PFSK-1 (cell line): ENCODE results near the gene ICA1.

Source experiments
- FOXP2 ChIP-seq: optimal IDR thresholded peaks from 2 replicates; pipeline ENCODE3; 2011; ENCODE audit warnings: borderline replicate concordance, control low read depth, inconsistent platforms; ENCODE audit not compliant: insufficient read depth; ENCODE audit errors: extremely low read length, extremely low read depth
- POLR2AphosphoS5 ChIP-seq: IDR thresholded peaks from 2 replicates; pipeline ENCODE4 v1.6.1; 2012; ENCODE audit warnings: low read depth, mild to moderate bottlenecking, control low read depth, low read length, moderate library complexity
- REST ChIP-seq, 2 experiments: IDR thresholded peaks; 2 replicates each; pipeline versions ENCODE4 v1.6.1 to v1.8.0; 2011 to 2012; ENCODE audit warnings: low read depth in 2 of 2, low read length in 2 of 2, control low read depth in 1 of 2, inconsistent platforms in 1 of 2, mild to moderate bottlenecking in 1 of 2, moderate library complexity in 1 of 2; ENCODE audit not compliant: insufficient read depth in 1 of 2
- SIN3A ChIP-seq: IDR thresholded peaks from 2 replicates; pipeline ENCODE4 v1.6.1; 2012; ENCODE audit warnings: mild to moderate bottlenecking, low read length, moderate library complexity, borderline replicate concordance; ENCODE audit not compliant: insufficient read depth
- TAF1 ChIP-seq: IDR thresholded peaks from 2 replicates; pipeline ENCODE4 v1.6.1; 2012; ENCODE audit warnings: low read length, control low read depth, borderline replicate concordance; ENCODE audit not compliant: insufficient read depth

The ICA1 gene

GRCh38 chr7:8189625-8190024 lies 72.3 kb downstream of the ICA1 start:
- TF ChIP-seq TAF1: no peak
- TF ChIP-seq POLR2AphosphoS5: no peak
- TF ChIP-seq REST (IDR thresholded peaks at IDR 0.05; ENCODE audit: insufficient read depth in 1 of 2, low read depth in 2 of 2, low read length in 2 of 2): no peak
- TF ChIP-seq FOXP2: no peak
- no peak for TF ChIP-seq SIN3A

DNA sequence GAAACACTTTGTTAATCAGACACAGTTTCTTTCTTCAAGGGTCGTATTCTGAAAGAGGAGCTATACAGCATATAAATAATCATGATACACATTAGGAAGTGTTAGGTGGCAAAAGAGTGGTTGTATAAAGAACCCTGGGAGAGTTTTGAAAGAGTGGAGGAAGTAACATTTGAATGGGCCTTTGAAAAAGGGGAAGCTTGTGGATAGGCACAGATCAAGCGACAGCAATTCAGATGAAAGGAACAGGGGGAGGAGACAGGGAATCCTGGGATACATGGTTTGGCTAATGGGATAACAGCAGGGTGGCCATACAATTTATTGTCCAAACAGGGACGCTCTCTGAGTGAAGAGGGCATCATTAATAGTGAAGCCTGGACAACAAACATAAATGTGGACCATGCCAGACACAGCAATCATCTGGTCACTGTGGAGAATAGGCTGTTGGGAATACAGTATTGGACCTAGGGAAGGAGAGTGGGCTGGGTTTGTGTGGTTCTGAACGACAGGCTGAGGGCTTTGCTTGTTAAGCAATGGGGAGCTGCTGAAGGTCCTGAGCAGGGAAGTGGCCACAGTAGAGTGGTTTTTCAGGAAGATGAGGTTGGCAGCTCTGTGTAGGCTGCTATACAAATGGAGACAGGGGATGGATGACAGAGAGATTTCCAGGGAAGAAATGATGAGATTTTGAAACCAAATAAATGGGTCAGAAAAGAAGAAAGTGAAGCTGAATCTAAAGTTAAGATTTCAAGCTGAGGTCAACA lies 75.9 kb downstream of the ICA1 start:
- TF ChIP-seq FOXP2 (no peak), REST (IDR thresholded peaks at IDR 0.05; ENCODE audit: insufficient read depth in 1 of 2, low read depth in 2 of 2, low read length in 2 of 2) (no peak), SIN3A (no peak), TAF1 (no peak), POLR2AphosphoS5 (no peak)

GRCh38 chr7:8184221-8184620 lies 77.7 kb downstream of the ICA1 start:
- TF ChIP-seq POLR2AphosphoS5: no peak
- TF ChIP-seq TAF1: no peak
- no peak for TF ChIP-seq FOXP2
- TF ChIP-seq SIN3A: no peak
- TF ChIP-seq REST (IDR thresholded peaks at IDR 0.05; ENCODE audit: insufficient read depth in 1 of 2, low read depth in 2 of 2, low read length in 2 of 2): no peak

DNA sequence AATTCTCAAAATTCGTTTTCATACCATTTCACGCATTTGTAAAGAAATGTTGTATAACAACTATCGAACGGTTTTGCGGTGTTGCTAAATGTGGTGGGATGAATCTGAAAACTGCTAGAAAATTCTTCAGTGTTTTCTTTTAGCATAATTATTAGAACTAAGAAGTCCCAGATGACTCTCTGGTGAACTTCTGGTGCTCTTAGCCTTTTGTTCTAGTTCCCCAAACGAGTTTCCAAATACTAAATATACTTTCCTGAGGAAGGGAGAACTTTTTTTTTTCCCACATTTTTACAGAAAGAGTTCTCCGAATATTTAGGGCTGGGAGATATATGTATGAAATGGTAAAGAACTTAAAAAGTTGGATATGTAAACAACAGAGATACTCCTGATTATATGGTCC lies 82.5 kb downstream of the ICA1 start:
- no peak for TF ChIP-seq TAF1
- no peak for TF ChIP-seq REST (IDR thresholded peaks at IDR 0.05; ENCODE audit: insufficient read depth in 1 of 2, low read depth in 2 of 2, low read length in 2 of 2)
- TF ChIP-seq FOXP2: no peak
- TF ChIP-seq SIN3A: no peak
- TF ChIP-seq POLR2AphosphoS5: no peak
